Esophagus (tissue), 2 donors: ENCODE measurements around the gene TRDN. TPM values are rescaled to one million over a fixed set of nuclear protein-coding genes. Genes with fewer than 3 reads are reported as not detected.

Source experiments
- H3K27ac ChIP-seq, 2 donors: one replicate each; pipeline ENCODE4 v1.5.1; 2013; ENCODE audit warnings: low read depth in 2 of 2, mild to moderate bottlenecking in 2 of 2, inconsistent platforms in 1 of 2, low read length in 1 of 2, moderate library complexity in 1 of 2
- H3K27me3 ChIP-seq, 2 donors: one replicate each; pipeline ENCODE4 v1.6.1; 2013; ENCODE audit warnings: low read length in 2 of 2, control low read depth in 1 of 2, mild to moderate bottlenecking in 1 of 2; ENCODE audit not compliant: insufficient read depth in 2 of 2, control insufficient read depth in 1 of 2
- H3K36me3 ChIP-seq, 2 donors: one replicate each; pipeline ENCODE4 v1.6.1; 2013; ENCODE audit warnings: low read length in 1 of 2; ENCODE audit not compliant: control insufficient read depth in 2 of 2, insufficient read depth in 2 of 2
- H3K4me1 ChIP-seq, 2 donors: one replicate each; pipeline ENCODE4 v1.6.1; 2013; ENCODE audit warnings: low read length in 1 of 2; ENCODE audit not compliant: control insufficient read depth in 2 of 2, insufficient read depth in 2 of 2
- H3K4me3 ChIP-seq, 2 donors: one replicate each; pipeline ENCODE4 v1.5.1; 2013; ENCODE audit warnings: low read length in 2 of 2, mild to moderate bottlenecking in 2 of 2, low read depth in 1 of 2, moderate library complexity in 1 of 2
- H3K9me3 ChIP-seq, 2 donors: one replicate each; pipeline ENCODE4 v1.6.1; 2013; ENCODE audit warnings: mild to moderate bottlenecking in 2 of 2, low read depth in 1 of 2, low read length in 1 of 2, moderate library complexity in 1 of 2; ENCODE audit not compliant: control insufficient read depth in 2 of 2, insufficient read depth in 1 of 2
- WGBS, 2 donors: extraction: QIAGEN DNeasy Blood & Tissue Kit; methylation state at CpG; one replicate each; pipeline ENCODE4 v1.1.7; 2013; 5-methylcytosine and 5-hydroxymethylcytosine counted together
- polyA plus RNA-seq, 2 donors: library from polyadenylated mRNA; stranded (reverse); fragments of 200-250 nt; gene quantifications; one replicate each; pipeline ENCODE4 v1.2.3, GENCODE V29; 2013
- donor health status: healthy with polysubstance abuse.
- donor health status: Bipolar disorder and iron deficiency.

Gene TRDN
- polyA plus RNA-seq, 2 donors: 0.01 TPM; not detected in 1

DNA sequence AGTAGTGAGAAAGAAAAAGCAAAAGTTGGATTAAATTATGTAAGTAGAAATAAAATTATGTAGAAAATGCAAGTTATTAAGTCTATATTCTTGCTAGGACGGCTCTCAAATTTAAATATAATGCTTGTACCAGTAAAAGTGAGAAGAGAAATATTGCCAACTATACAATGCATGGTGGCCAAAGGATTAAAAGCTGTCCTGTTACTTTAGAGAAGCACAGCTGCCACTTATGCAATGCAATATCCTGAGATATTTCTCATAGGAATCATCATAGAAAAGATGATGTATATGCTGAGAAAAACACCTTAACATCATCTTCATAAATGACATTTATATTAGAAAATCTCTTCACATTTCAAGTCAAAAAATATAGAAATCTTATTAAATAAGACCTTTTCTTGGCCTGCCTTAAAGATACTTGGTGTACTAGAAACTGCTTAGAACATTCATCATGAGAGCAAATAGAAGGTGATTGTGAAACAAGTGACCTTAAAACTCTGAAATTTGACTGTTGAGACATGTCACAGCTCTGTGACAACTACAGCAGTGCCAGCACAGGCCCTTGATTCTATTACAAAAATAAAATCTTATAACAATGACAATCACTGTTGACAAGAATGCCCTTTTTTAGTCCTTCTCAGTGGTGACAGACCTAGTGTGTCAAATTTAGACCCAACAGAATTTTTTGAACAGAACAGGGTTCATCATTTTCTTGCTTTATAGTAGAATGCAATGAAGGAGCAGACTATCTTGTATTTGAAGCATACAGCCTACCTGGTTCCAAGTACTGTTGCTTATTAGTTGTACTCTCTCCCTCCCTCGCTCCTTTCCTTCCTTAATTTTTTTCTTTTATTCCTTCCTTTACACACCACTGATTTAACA, 467.6 kb downstream of the TRDN start:
- Histone ChIP-seq H3K27me3 (no peaks in the 10 kb centered on the region), H3K9me3 (no peaks in the 10 kb centered on the region), H3K4me3 (no peak overlapping the region), H3K36me3 (no peaks in the 10 kb centered on the region), H3K27ac (no peak overlapping the region), H3K4me1 (no peaks in the 10 kb centered on the region)
- 71 to 72% methylated on average over 2 of the region's 2 CpGs for WGBS, 2 donors

DNA sequence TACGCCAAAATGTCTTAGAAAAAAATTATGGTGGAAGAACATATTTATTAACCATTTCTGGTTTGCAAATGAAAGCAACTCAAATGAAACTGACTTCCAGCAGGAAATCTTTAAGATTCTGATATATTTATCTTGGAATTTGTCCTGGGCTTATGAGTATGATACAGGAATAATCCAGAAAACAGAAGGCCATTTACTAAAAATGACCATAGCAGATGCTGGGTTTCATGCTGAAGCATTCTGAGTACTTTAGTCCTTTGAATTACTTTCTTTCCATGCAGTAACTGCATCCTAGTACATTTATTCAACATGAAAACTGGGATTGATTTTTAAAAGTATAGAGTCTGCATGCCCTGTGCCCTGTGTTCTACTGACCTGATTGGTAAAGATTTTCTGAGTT, 468.3 kb downstream of the TRDN start:
- WGBS, 2 donors: 89 to 94% methylated on average over 1 of the region's 1 CpG

More for the DNA sequence above, 468.3 kb downstream of the TRDN start:
- H3K36me3 ChIP-seq: no peaks in the 10 kb centered on the region
- no peak overlapping the region for H3K4me3 ChIP-seq
- H3K9me3 ChIP-seq: no peaks in the 10 kb centered on the region
- no peaks in the 10 kb centered on the region for H3K27me3 ChIP-seq
- H3K27ac ChIP-seq: no peak overlapping the region
- no peaks in the 10 kb centered on the region for H3K4me1 ChIP-seq

Other genes with a start within 250 kb of the TRDN start
- gene NKAIN2, start 166.9 kb upstream of the TRDN start, polyA plus RNA-seq: under 1 TPM in 1 of 2 donors, not detected in 1; 0.02 TPM